CD4-positive, alpha-beta T cell treated with Interleukin-17A for 4 hours (primary cell): ENCODE data around the gene CCDC187.

ENCODE experiments used
- DNase-seq: peaks from one replicate; pipeline ENCODE4 v3.0.0-alpha.2; 2020; ENCODE audit warnings: mixed read lengths

Gene CCDC187

GRCh38 chr9:136297016-136297691 lies 6.7 kb downstream of the CCDC187 start:
- no peak for DNase-seq

DNA sequence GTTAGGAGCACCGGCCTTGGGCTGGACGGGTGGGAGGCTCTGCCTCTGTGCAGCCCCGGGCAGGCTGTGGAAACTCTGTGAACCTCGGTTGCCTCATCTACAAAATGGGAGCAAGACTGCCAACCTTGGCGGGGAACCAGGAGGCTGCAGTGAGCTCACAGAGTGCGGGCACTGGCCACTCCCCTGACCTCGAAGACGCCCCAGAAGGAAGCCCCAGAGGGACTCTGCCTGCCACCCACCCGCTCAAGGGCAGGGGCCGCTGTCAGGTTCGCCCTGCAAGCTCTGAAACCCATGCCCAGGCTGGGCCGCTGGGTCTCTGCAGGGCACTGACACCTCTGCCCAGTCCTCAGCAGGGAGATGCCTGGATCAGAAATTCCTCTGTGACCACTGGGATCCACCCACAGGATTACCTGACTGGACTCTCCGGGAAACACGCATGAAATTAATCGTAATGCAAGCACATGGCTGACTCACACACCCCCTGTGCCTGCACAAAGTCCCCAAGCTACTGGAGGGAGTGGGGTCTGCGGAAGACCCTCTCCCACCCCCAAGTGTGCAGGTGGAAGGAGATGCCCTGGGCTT lies 7.4 kb downstream of the CCDC187 start:
- no peak for DNase-seq

DNA sequence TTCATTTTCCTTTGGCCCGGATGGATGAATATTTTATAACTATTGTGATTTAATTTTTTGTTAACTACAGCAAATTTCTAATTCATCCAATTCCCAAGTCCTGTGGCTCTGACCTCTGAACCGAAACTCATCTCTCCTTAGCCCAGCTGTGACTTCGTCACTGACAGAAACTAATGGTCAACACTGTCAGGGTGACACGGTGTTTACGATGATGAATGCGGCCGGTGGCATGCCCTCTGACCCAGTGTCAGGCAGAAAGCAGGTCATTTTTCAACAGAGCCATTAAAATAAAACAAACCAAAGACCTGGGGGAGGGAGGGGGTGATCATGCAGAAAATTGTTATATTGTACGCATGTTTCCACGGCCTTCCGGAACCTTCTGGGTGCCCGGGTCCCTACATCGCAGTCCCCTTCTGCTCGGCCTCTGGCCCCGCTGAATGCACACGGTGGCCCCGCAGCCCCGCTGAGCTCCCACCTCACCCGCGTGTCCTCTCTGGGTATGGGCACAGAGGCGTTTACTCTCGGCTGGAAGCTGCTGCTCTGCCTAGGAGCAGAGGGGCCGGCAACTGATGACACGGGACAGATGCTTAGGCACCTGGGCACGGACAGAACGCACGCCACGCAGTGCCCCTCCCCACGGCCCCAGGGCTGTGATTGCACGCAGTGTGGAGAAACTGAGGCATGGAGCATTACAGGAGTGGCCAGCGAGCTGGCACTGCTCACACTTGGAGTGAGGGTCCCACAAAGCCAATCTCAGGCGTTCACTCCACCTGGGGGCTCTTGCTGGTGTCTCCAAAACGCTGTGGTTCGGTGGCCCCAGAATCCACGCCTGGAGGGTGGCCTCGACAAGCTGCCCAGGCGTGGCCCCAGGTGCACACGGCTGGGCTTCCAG lies 8.1 kb downstream of the CCDC187 start:
- DNase-seq = no peak

DNA sequence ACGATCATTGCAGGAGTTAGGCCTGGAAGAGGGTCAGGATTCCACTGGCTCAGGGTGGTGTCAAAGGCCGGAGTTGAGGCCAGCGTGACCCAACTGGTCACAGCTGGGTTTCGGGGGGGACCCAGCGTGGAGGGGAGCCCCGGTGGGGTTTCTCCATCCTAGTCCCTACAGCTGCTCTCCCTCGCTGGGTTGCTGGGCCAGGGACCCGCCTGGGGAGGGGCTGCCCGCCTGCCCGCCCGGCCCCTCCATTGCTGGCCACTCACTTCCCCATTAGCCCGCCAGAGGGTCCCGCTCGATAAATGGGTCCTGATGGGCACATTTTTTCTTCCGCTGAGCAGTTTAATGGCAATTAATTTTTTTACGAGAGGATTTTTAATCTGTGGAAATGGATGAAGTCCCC lies 8.8 kb downstream of the CCDC187 start:
- DNase-seq = no peak

DNA sequence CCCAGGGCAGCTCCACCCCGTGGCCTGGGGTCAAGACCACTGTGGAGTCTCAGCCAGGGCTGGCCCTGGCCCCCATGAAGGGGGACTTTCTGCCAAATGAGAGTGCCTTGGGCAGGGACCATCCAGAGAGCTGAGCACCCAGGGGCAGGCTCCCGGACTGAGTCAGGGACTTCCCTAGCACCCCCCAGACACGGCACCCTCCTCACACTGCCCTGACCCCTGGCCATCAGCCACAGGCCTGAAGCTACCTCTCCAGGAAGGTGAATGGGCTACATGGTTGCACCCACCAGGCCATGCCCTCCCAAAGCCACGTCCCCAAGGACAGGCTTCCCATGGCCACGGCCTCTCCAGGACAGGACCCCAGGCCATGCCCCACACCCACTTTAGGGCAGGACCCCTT lies 9.5 kb downstream of the CCDC187 start:
- no peak for DNase-seq

DNA sequence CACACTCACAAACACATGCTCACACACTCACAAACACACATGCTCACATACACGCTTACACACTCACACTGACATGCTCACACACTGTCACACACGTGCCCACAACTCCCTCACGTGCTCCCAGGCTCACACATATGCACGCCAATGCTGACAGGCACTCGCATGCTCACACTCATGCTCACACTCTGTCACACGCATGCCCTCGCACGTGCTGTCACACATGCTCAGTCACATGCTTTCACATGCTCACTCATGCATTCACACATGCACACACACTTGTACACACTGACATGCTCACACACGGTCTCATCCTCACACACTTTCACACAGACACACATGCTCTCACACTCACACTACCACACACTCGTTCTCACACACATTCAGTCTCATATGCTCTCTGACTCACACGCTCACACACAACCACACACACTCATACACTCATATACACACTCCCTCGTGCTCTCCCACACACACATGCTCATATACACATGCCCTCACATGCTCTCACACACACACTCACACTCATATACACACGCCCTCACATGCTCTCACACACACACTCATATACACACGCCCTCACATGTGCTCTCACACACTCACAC lies 10.3 kb downstream of the CCDC187 start:
- DNase-seq = no peak

GRCh38 chr9:136292591-136293448 lies 11.1 kb downstream of the CCDC187 start:
- DNase-seq = no peak

DNA sequence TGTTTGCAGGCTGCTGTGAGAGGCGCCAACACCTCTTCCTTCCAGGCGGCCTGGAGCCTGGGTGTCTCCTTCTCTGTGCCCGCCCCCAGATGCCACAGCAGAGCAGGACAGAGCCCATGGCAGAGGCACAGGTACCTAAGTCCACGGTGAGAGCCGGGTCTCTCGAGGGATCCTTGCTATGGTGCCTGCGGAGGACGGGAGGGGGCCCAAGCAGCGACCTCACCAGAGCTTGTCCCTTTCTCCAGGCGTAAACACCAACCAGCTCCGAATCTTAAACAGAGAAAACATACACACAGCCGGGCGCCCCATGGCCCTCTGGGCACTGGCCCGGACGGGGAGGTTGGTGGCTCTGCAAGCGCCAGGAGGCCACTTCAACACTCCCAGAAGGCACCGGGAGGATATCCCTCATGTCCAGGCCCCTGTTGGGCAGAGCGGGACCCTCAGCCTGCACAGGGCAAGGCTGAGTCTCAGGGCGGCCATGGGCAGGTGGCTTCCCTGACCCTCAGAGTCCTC lies 11.8 kb downstream of the CCDC187 start:
- no peak for DNase-seq

DNA sequence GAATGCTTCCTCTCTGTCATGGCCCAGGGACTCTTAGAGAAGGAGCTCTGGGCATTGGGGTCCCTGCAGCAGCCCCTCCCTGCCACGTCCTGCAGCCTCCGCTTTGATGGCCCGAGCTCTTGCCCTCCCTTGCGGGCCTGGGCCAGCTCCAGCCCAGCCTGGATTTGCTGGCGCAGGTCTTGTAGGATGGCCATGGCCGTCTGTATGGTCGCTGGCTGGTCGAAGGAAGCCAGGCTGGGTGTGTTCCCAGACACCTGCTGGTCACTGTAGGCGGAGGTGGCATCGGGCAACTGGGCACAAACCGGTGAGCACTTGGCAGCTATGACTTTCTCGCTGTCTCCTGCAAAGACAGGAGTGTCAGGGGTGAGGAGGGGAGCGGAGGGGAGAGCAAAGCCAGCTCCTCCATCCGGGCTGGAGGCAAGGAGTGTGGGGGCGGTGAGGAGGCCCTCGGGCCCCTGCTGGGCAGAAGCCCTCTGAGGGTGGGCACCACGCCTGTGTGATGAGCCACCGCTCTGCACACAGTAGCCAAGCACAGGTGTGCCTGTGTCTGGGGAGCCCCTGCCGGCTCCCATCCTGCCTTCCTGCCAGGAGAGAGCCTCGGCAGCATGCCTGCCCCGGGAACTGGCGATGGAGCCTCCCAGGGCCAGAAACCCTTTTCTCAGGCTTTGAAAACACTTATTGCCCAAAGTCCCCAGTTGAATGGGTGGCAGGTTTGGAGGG lies 12.4 kb downstream of the CCDC187 start:
- no peak for DNase-seq

DNA sequence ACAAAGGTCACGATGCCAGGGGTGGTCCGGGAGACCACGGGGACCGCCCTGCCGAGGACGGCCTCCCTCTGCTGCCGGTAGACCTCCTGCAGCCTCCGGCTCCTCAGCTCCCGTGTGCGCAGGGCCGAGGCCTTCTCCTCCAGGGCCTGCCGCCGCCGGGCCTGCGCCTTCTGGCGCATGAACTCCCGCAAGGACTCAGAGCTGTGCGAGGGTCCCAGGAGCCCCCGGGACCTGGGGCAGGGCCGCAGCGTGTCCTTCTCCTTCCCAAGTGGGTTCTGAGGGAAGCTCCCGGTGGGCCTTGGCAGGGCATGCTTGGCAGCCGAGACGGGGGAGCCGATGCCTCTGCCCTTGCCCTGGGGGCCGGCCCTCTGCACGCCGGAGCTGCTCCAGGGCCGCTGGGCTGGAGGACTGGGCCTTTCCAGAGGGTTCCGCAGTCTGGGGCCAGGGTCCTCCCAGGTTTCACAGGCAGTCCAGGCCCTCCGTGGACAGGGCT lies 13.3 kb downstream of the CCDC187 start:
- no peak for DNase-seq

DNA sequence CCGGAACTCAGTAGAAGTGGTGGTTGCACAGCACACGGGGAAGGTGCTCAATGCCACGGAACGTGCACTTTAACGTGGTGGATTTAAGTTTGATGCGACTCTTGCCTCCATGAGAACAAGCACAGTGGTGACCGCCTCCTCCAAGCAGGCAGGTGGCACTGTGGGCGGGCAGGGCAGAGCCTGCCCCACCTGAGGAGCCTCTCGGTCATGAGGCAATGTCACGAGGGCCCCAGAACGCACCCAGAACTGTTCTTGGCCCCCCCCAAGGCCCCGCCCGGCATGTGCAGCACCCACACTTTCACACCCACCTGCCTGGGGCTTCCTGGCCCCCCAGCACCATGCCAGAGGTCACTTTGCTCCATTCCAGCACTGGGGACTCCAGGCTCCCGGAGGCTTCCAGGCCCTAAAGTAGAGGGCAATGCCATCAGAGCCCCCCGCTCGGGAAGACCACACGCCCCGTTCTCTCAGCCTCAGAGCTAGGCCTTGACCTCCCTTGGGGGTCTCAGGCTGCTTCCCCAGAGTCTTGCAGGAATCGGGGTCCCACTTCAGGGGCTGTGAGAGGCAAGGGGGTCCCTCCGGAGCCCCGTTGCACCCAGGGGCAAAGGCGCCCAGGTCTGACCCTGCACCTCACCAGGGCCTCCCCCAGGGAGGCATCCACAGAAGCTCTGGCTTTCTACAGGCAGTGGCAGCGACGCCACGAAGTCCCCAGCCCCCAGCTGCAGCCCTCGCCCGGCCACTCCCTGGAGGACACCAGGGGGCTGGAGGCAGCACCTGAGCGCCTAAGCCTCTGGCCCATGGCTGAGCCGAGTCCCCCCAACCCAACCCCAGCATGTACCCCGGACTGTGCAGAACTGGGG lies 14.0 kb downstream of the CCDC187 start:
- no peak for DNase-seq

DNA sequence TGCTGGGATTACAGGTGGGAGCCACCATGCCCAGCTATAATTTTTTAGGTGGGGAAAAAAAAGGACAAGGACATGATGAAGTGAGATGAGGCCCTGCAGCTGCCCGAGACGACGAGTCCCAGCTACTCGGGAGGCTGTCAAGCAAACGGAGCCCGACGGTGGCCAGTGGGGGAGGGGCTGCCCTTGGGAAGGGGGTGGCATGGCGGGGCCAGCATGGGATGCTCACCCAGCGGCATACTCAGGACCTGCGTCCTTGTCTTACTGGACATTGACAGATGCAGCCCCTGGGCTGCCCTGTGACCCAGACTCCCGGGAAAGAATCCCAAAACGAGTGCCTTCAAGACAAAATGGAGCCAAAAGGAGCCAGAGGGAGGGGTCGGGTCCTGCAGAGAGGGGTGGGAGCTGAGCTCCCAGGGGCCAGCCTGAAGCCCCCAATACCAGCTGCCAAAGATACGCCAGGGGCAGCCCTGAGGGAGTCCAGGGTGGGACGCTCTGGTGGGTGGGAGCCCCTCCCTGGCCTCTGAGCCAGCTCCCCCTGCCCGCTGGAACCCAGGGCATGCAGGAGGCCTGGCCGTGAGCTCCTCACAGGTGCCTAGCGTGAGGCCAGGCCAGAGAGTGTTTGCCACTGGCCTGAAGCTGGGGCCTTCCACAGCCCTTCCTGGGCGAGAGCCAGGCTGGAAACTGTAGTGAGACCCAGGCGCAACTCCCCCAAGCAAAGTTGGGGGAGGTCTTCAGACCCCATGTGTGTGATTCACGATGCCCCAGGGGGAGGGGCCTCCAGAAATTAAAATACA lies 15.7 kb downstream of the CCDC187 start:
- DNase-seq = no peak

- DNase-seq = no peak
Observed at GRCh38 chr9:136286987-136287379, 16.9 kb downstream of the CCDC187 start.

DNA sequence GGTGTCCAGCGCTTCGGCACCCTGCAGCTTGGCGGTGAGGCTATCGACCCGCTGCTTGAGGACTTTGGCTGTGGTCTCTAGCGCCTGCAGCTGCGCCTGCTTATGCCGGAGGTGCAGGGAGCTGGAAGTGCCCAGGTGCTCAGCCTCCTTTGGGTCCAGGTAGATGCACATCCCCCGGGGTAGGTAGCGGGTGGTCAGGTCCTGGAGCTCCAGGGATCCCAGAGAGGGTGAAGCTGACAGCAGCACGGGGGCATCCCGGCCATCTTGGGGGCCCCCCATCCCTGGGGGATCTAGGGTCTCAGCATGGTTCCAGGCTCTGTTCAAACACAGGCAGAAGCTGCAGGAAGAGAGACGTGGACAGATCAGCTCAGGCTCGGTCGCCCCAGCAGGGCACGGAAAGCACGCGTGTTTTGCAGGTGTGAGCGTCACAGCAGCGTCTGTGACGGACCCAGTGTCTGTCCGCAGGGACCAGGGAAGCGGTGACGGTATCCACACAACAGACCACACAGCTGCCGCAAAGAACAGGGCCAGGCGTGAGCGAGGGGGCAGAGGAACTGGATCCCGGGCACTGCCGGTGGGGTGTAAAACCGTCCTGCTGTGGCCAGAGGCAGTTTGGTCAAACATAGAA lies 17.4 kb downstream of the CCDC187 start:
- no peak for DNase-seq

GRCh38 chr9:136285501-136286358 lies 18.2 kb downstream of the CCDC187 start:
- DNase-seq = no peak

DNA sequence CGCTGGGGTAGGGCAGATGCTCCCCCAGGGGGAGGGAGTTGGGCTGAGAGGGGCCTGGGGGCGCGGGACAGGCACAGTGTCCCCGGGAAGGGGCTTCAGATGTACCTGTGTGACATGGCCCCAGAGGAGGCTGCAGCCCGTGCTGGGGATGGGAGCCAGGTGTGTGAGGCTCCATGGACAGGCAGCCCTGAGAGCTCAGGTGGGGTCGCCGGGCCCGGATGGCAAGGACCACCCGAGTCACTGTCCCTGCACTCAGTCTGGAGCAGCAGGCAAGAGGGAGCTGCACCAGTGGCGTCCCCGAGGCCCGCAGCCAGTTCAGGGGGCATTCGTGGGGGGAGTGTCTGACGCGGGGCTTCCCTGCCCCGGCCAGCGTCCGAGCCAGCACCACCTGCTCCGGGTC lies 18.9 kb downstream of the CCDC187 start:
- no peak for DNase-seq

- DNase-seq = no peak
Observed at GRCh38 chr9:136284311-136284710, 19.6 kb downstream of the CCDC187 start.
